ENCODE data around the gene CDH23. TPM values are rescaled to one million over a fixed set of nuclear protein-coding genes. Genes with fewer than 3 reads are reported as not detected.

The CDH23 gene
- total RNA-seq, 2 experiments from 2014 or later, result 4.6 to 5.2 TPM

DNA sequence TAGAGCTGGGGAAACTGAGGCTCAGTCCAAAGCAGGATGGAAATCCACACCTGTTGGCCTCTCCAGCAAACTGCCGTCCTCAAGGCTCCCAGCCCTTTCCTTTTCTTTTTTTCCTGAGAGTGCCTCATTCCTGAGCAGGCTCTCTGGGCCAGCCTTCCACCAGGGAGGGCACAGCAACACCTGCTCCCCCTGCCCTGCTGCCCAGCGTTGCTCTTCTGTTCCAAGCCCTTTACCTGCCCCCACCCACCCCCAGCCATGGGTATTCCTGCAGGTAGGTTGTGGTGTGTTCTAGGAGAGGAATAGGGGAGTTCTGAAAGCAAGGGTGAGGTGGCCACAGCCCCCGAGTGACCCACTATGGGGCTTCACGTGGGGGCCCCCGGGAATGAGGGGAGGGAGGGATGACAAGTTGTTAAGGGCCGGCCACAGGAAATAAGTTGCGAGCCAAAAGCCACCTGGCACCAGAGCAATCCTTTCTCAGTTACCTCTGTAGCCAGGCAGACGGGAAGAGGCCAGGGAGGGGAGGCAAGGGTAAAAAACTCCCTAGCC, 357.3 kb downstream of the CDH23 start:
- no peak for ATAC-seq (ENCODE audit: poor library complexity)
- H3K27ac Mint-ChIP-seq, result peak overlapping the region; percentile 93
- H3K36me3 Mint-ChIP-seq (ENCODE audit: low read depth), result peaks cover 84% of the 10 kb centered on the region
- Histone ChIP-seq H3K9me3 (ENCODE audit: control insufficient read depth in 1 of 2, insufficient read depth in 1 of 2, low read length in 2 of 2) (no peaks in the 10 kb centered on the region), H3K27ac (ENCODE audit: low read depth in 1 of 2, low read length in 2 of 2) (peak overlapping the region; percentile 86 to 87), H3K27me3 (ENCODE audit: control insufficient read depth in 1 of 2, insufficient read depth in 2 of 2, low read length in 2 of 2) (no peaks in the 10 kb centered on the region), H3K4me1 (ENCODE audit: insufficient read depth, low read length) (peaks cover 100% of the 10 kb centered on the region), H3K4me3 (ENCODE audit: low read length) (no peak overlapping the region), H3K36me3 (ENCODE audit: insufficient read depth, low read length) (peaks cover 75% of the 10 kb centered on the region)
- no peaks in the 10 kb centered on the region for H3K27me3 Mint-ChIP-seq
- intact Hi-C loops (cut with DNase I, micrococcal nuclease), result no loop called here
- no peak for DNase-seq
- CTCF ChIA-PET, result no interaction called here
- POLR2A ChIA-PET, result interaction anchor here (5.2 to 6.0 kb wide), 3 partner anchors 12 to 27 kb away, joined by 46 to 147 read pairs (median 53); partner anchors contain the start of gene VSIR
- TF ChIP-seq, protein P1, sequence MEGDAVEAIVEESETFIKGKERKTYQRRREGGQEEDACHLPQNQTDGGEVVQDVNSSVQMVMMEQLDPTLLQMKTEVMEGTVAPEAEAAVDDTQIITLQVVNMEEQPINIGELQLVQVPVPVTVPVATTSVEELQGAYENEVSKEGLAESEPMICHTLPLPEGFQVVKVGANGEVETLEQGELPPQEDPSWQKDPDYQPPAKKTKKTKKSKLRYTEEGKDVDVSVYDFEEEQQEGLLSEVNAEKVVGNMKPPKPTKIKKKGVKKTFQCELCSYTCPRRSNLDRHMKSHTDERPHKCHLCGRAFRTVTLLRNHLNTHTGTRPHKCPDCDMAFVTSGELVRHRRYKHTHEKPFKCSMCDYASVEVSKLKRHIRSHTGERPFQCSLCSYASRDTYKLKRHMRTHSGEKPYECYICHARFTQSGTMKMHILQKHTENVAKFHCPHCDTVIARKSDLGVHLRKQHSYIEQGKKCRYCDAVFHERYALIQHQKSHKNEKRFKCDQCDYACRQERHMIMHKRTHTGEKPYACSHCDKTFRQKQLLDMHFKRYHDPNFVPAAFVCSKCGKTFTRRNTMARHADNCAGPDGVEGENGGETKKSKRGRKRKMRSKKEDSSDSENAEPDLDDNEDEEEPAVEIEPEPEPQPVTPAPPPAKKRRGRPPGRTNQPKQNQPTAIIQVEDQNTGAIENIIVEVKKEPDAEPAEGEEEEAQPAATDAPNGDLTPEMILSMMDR (IDR thresholded peaks at IDR 0.05), result no peak
- H3K4me1 Mint-ChIP-seq (ENCODE audit: low read depth), result peaks cover 94% of the 10 kb centered on the region
- no peaks in the 10 kb centered on the region for H3K9me3 Mint-ChIP-seq
- H3K4me3 Mint-ChIP-seq, result peak overlapping the region; percentile 30

DNA sequence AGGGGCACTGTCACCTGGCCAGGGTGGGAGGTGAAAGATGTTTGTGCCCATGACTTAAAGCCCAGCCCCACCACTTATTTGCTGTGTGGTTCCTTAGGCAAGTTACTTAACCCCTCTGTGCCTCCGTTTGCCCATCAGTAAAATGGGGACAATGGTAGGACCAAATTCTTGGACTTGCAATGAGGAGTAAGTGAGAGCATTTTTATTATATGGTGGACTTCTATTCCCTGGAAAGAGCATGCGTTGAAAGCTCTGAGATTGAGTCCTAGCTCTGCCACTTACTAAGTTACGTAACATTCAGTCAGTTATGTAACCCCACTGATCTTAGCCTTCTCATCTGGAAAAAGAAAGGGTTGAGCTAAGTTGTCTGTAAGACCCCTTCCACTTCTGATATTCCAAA, 357.8 kb downstream of the CDH23 start:
- ChIA-PET POLR2A (interaction anchor here (4.3 to 6.0 kb wide), 4 partner anchors 13 to 46 kb away, joined by 16 to 147 read pairs (median 50); partner anchors contain the start of gene VSIR), CTCF (interaction anchor here (1.3 to 5.0 kb wide), 2 partner anchors 18 to 46 kb away, joined by 3 to 35 read pairs; partner anchors contain the start of gene VSIR)
- Mint-ChIP-seq H3K27me3 (no peaks in the 10 kb centered on the region), H3K4me3 (peak overlapping the region; percentile 35), H3K4me1 (ENCODE audit: low read depth) (peaks cover 89% of the 10 kb centered on the region), H3K36me3 (ENCODE audit: low read depth) (peaks cover 85% of the 10 kb centered on the region), H3K9me3 (no peaks in the 10 kb centered on the region), H3K27ac (peak overlapping the region; percentile 93)
- peaks cover 77% of the 10 kb centered on the region for H3K36me3 ChIP-seq (ENCODE audit: insufficient read depth, low read length)
- ATAC-seq (ENCODE audit: poor library complexity) (no peak), DNase-seq (no peak)
- intact Hi-C loops (cut with DNase I, micrococcal nuclease), result no loop called here
- peak overlapping the region; percentile 86 to 87 for H3K27ac ChIP-seq (ENCODE audit: low read depth in 1 of 2, low read length in 2 of 2)
- no peak overlapping the region for H3K4me3 ChIP-seq (ENCODE audit: low read length)
- H3K9me3 ChIP-seq (ENCODE audit: control insufficient read depth in 1 of 2, insufficient read depth in 1 of 2, low read length in 2 of 2), result no peaks in the 10 kb centered on the region
- TF ChIP-seq, protein P1 (IDR thresholded peaks at IDR 0.05), result no peak
- no peaks in the 10 kb centered on the region for H3K27me3 ChIP-seq (ENCODE audit: control insufficient read depth in 1 of 2, insufficient read depth in 2 of 2, low read length in 2 of 2)
- H3K4me1 ChIP-seq (ENCODE audit: insufficient read depth, low read length), result peaks cover 100% of the 10 kb centered on the region

DNA sequence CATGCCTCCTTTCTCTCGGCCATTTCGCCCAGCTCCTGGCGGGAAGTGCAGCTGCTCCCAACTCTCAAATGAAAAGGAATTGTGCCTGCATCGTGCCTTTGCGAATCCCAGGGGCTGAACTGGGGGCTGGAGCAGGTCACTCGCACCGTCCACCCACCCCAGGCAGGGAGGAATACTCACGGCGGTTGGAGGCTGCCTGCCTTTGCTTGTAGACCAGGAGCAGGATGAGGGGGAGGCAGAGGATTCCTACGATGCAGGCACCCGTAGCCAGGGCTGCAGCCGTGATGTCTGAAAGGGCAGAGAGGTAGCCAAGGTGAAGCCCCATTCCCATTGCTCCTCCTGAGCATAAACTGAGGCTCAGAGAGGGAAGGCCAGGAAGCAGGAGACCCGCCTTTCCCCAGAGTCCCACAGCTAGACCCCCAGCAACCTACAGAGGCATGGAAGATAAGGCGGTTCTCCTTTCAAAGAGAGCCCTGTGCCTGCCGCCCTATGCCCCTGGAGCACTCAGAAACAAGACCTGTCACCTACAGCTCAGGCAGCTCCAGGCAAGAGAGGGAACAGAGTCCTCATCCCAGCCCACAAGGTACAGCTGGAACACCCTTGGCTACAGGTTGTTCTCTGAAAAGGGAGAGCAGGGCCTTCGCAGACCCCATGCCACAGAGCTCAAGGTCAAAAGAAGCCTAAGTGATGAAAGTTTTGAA, 358.6 kb downstream of the CDH23 start:
- no peaks in the 10 kb centered on the region for H3K9me3 ChIP-seq (ENCODE audit: control insufficient read depth in 1 of 2, insufficient read depth in 1 of 2, low read length in 2 of 2)
- TF ChIP-seq, protein P1 (IDR thresholded peaks at IDR 0.05), result no peak
- Mint-ChIP-seq H3K36me3 (ENCODE audit: low read depth) (peaks cover 83% of the 10 kb centered on the region), H3K27ac (peak overlapping the region; percentile 93), H3K4me1 (ENCODE audit: low read depth) (peaks cover 85% of the 10 kb centered on the region), H3K4me3 (no peak overlapping the region), H3K9me3 (no peaks in the 10 kb centered on the region), H3K27me3 (no peaks in the 10 kb centered on the region)
- no peaks in the 10 kb centered on the region for H3K27me3 ChIP-seq (ENCODE audit: control insufficient read depth in 1 of 2, insufficient read depth in 2 of 2, low read length in 2 of 2)
- POLR2A ChIA-PET, result interaction anchor here (1.2 to 6.0 kb wide), 7 partner anchors 13 to 47 kb away, joined by 3 to 147 read pairs (median 31); partner anchors contain the start of gene VSIR
- no peak for DNase-seq
- H3K27ac ChIP-seq (ENCODE audit: low read depth in 1 of 2, low read length in 2 of 2), result peak overlapping the region; percentile 86 to 87
- H3K4me3 ChIP-seq (ENCODE audit: low read length), result no peak overlapping the region
- H3K36me3 ChIP-seq (ENCODE audit: insufficient read depth, low read length), result peaks cover 73% of the 10 kb centered on the region
- CTCF ChIA-PET, result interaction anchor here (1.3 to 5.0 kb wide), 3 partner anchors 13 to 47 kb away, joined by 3 to 35 read pairs (median 16); partner anchors contain the start of gene VSIR
- H3K4me1 ChIP-seq (ENCODE audit: insufficient read depth, low read length), result peaks cover 94% of the 10 kb centered on the region
- no peak for ATAC-seq (ENCODE audit: poor library complexity)
- intact Hi-C loops (cut with DNase I, micrococcal nuclease), result no loop called here
